ENCODE data around the gene EPHB3.

The EPHB3 gene

DNA sequence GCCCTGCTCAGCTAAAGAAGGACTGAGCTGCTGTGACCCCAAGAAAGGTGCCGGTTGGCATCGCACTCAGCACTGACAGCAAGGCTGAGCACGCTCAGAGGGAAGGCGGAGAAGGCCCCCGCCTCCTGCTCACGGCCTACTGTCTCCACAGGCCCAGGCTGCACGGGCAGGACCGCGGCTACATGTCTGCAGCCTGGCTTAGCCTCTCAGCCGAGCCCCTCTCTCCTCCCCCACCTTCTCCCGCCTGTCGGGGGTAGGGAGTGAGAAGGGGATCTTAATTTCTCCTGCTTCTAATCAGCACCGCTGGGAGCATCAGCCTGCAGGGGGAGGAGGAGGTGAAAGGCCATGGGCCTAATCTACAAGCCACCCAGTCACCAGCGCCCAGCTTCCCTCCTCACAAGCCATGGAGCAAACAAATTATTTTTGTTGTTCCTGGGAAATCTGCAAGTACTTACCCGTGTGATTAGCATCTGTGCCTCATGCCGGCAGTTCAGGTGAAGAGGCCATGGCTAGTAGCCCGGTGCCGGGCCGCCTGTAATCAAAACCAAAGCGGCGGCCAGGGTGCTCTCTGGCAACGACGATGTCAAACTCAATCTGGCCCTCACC, 68.1 kb downstream of the EPHB3 start:
- no peak for ATAC-seq

DNA sequence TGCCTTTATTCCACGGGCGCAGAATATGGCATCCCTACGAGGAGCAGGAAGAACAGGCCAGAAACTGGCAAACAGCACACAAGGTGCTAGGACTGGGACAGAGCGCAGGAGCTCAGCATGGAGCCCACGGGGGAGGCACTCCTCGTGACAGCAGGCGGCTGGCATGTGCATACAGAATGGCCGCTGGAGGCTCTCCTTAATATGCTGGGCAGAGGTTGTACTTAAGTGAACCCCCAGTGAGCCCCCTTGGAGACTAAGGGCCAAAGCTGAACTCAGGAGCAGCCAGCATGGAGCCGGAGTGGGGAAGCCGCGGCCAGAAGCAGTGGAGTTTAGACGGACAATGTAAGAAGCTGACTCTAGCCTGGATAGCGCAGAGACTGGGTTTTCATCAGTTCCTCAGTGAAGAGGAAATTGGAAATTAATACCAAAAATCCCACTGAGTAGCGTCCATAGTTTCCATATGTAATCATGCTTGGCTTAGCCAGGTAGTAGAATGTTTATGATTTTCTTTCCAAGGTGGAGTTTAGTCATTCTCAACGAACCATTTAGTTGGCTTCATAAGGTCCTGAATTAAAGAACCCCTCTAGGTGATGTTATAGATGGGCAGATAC, 69.4 kb downstream of the EPHB3 start:
- no peak for ATAC-seq

DNA sequence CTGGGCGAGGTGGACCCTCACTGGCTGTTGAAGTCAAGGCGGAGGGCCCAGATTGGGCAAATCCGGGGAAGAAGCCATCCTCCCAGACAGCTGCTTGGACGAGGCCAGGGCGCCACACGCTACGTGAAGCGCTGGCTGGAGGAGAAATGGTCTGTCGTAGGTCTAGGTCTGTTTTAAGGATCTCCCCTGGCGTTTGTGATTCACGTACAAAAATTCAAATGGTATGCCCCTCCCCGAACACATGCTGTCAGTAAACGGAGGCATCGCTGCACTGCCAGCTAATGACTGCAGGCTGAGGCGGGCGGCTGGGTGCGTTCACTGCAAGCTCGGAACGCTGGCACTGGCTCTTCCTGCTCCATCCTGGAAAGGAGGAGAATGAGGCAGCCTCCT, 69.9 kb downstream of the EPHB3 start:
- ATAC-seq = no peak
